GM23338 (cell line): ENCODE data around the gene SLC25A11. TPM values are rescaled to one million over a fixed set of nuclear protein-coding genes. Genes with fewer than 3 reads are reported as not detected.

ENCODE experiments used
- ATAC-seq: fragments of 200-7000 bp; cut with Tn5 transposase; 3 replicates; pipeline ENCODE4 v1.9.1; 2020
- DNase-seq: peaks from one replicate; pipeline ENCODE4 v3.0.0-alpha.2; 2015; ENCODE audit warnings: low spot score
- H2AFZ ChIP-seq: fragments of 200-600 bp; sonication (generic); 2 replicates; pipeline ENCODE4 v1.8.0; 2016; ENCODE audit warnings: antibody characterized with exemption, mild to moderate bottlenecking, moderate library complexity
- H3F3A ChIP-seq: fragments of 200-600 bp; sonication (generic); replicated peaks from 2 replicates; pipeline ENCODE4 v1.8.0; 2017; ENCODE audit warnings: antibody characterized with exemption, mixed run types, low read depth
- H3K27ac ChIP-seq: fragments of 200-600 bp; sonication (generic); 2 replicates; pipeline ENCODE4 v1.6.1; 2016; ENCODE audit warnings: low read depth
- H3K27me3 ChIP-seq: fragments of 200-600 bp; sonication (generic); 2 replicates; pipeline ENCODE4 v1.8.0; 2016; ENCODE audit warnings: mild to moderate bottlenecking, mixed run types, moderate library complexity; ENCODE audit not compliant: insufficient read depth
- H3K36me3 ChIP-seq: fragments of 200-600 bp; sonication (generic); 2 replicates; pipeline ENCODE4 v1.8.0; 2016; ENCODE audit warnings: mild to moderate bottlenecking; ENCODE audit not compliant: insufficient read depth
- H3K4me1 ChIP-seq: fragments of 200-600 bp; sonication (generic); 2 replicates; pipeline ENCODE4 v1.8.0; 2016; ENCODE audit warnings: mild to moderate bottlenecking, moderate library complexity; ENCODE audit not compliant: insufficient read depth
- H3K4me2 ChIP-seq: fragments of 200-600 bp; sonication (generic); 2 replicates; pipeline ENCODE4 v1.7.1; 2017; ENCODE audit warnings: mixed run types
- H3K4me3 ChIP-seq: fragments of 200-600 bp; sonication (generic); 2 replicates; pipeline ENCODE4 v1.6.1; 2016; ENCODE audit warnings: mixed run types
- H3K79me2 ChIP-seq: fragments of 200-600 bp; sonication (generic); replicated peaks from 2 replicates; pipeline ENCODE4 v1.8.0; 2017; ENCODE audit warnings: mild to moderate bottlenecking; ENCODE audit not compliant: insufficient read depth
- H3K9me2 ChIP-seq: fragments of 200-600 bp; sonication (generic); 2 replicates; pipeline ENCODE4 v1.8.0; 2017; ENCODE audit not compliant: insufficient read depth
- H4K20me1 ChIP-seq: fragments of 200-600 bp; sonication (generic); replicated peaks from 2 replicates; pipeline ENCODE4 v1.8.0; 2017; ENCODE audit warnings: mild to moderate bottlenecking; ENCODE audit not compliant: insufficient read depth
- H3K27ac Mint-ChIP-seq: 2 replicates; pipeline ENCODE4 v1.8.0; 2020; ENCODE audit warnings: inconsistent platforms, mild to moderate bottlenecking, moderate library complexity, mixed read lengths
- H3K27me3 Mint-ChIP-seq: 3 replicates; pipeline ENCODE4 v1.8.0; 2022; ENCODE audit warnings: low read depth, mild to moderate bottlenecking, moderate library complexity, mixed read lengths, inconsistent platforms; ENCODE audit not compliant: insufficient read depth, poor library complexity
- H3K36me3 Mint-ChIP-seq: 3 replicates; pipeline ENCODE4 v1.8.0; 2021; ENCODE audit warnings: low read depth, mild to moderate bottlenecking, inconsistent platforms, moderate library complexity, mixed read lengths
- H3K4me1 Mint-ChIP-seq: 3 replicates; pipeline ENCODE4 v1.8.0; 2020; ENCODE audit warnings: mild to moderate bottlenecking, inconsistent platforms, mixed read lengths
- H3K4me3 Mint-ChIP-seq: 3 replicates; pipeline ENCODE4 v1.8.0; 2021; ENCODE audit warnings: moderate library complexity, mild to moderate bottlenecking, inconsistent platforms, mixed read lengths
- H3K9me3 Mint-ChIP-seq: 3 replicates; pipeline ENCODE4 v1.8.0; 2020; ENCODE audit warnings: moderate library complexity, mild to moderate bottlenecking, inconsistent platforms, mixed read lengths
- CREB1 ChIP-seq: fragments of 250-450 bp; sonication (Bioruptor Pico); IDR thresholded peaks from 2 replicates; pipeline ENCODE4 v1.5.0; 2020; ENCODE audit warnings: low read depth, mild to moderate bottlenecking, moderate library complexity
- EZH2 ChIP-seq: fragments of 200-600 bp; sonication (generic); IDR thresholded peaks from one replicate; pipeline ENCODE4 v1.8.0; 2017; ENCODE audit warnings: antibody characterized with exemption, mild to moderate bottlenecking, low read depth; ENCODE audit not compliant: unreplicated experiment
- EZH2phosphoT487 ChIP-seq: fragments of 200-600 bp; sonication (generic); IDR thresholded peaks from one replicate; pipeline ENCODE4 v1.8.1; 2018; ENCODE audit warnings: antibody characterized with exemption; ENCODE audit not compliant: unreplicated experiment
- JUNB ChIP-seq: IDR thresholded peaks from one replicate; pipeline ENCODE4 v1.6.1; 2016; ENCODE audit warnings: antibody characterized with exemption; ENCODE audit not compliant: unreplicated experiment
- NANOG ChIP-seq: IDR thresholded peaks from 2 replicates; pipeline ENCODE4 v1.6.1; 2016; ENCODE audit warnings: antibody characterized with exemption, borderline replicate concordance
- POLR2AphosphoS5 ChIP-seq: IDR thresholded peaks from 2 replicates; pipeline ENCODE4 v1.6.1; 2016; ENCODE audit warnings: antibody characterized with exemption, low read depth
- STAT1 ChIP-seq: IDR thresholded peaks from one replicate; pipeline ENCODE4 v1.6.1; 2016; ENCODE audit warnings: antibody characterized with exemption; ENCODE audit not compliant: unreplicated experiment
- ZNF114 ChIP-seq: fragments of 250-450 bp; sonication (Bioruptor Pico); IDR thresholded peaks from 2 replicates; pipeline ENCODE4 v1.5.0; 2020; ENCODE audit warnings: mild to moderate bottlenecking, moderate library complexity
- ZNF331 ChIP-seq: fragments of 250-450 bp; sonication (Bioruptor Pico); IDR thresholded peaks from 2 replicates; pipeline ENCODE4 v1.5.0; 2020; ENCODE audit warnings: low read depth, mild to moderate bottlenecking, moderate library complexity
- polyA plus RNA-seq: library from polyadenylated mRNA; unstranded; fragments of >200 nt; fragmentation: Nextera tagmentation; extraction: Ambion mirVana; gene quantifications from 2 replicates; pipeline ENCODE4 v1.2.1, GENCODE V29; 2016
- total RNA-seq: library from RNA; depleted of rRNA; stranded (reverse); fragments of >200 nt; shearing (Covaris generic); gene quantifications from 2 replicates; pipeline ENCODE4 v1.2.3, GENCODE V29; 2014
- TF ChIP-seq, protein P1 (sequence below): fragments of 250-450 bp; sonication (Bioruptor Pico); IDR thresholded peaks from 2 replicates; pipeline ENCODE4 v1.5.0; 2020; ENCODE audit warnings: mild to moderate bottlenecking, moderate library complexity
- TF ChIP-seq, protein P2 (sequence below): IDR thresholded peaks from 2 replicates; pipeline ENCODE4 v1.6.1; 2016; ENCODE audit warnings: antibody characterized with exemption
- TF ChIP-seq, protein P3 (sequence below), 2 experiments: fragments of 200-600 bp in 1 of 2; sonication (generic) in 1 of 2; conservative IDR thresholded peaks; 2 replicates each; pipeline versions ENCODE4 v1.5.1 to v1.6.1; 2016 to 2017; ENCODE audit warnings: antibody characterized with exemption in 2 of 2, low read depth in 2 of 2, mild to moderate bottlenecking in 2 of 2, moderate library complexity in 1 of 2
- TF ChIP-seq, protein P4 (sequence below): IDR thresholded peaks from one replicate; pipeline ENCODE4 v1.6.1; 2018; ENCODE audit warnings: antibody characterized with exemption; ENCODE audit not compliant: unreplicated experiment

Gene SLC25A11
- total and polyA plus RNA-seq, 2 experiments from 2014 or later, result 37.8 to 73.6 TPM

DNA sequence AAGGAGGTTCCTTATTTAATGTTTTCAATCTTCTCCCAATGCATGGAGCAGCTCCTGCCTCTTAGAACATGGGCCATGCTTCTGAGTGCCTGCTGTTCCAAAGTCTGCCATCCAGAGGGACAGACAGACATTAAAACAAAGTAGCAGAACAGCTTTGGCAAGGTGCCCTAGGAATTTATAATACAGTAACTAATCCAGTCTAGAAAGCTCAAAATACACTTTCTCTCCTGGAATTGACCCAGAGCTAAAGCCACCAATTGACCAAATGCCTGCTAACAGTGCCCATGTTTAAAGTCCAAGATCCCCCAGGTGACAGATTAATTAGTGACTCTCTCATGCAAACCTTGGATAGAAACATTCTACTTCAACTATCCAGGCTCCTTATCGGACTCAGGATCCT, 25.9 kb downstream of the SLC25A11 start:
- Mint-ChIP-seq H3K4me3 (no peak overlapping the region), H3K27me3 (peaks cover 8% of the 10 kb centered on the region), H3K4me1 (no peaks in the 10 kb centered on the region; the same call in 2 of the 3 replicates), H3K27ac (no peak overlapping the region), H3K9me3 (no peaks in the 10 kb centered on the region), H3K36me3 (no peaks in the 10 kb centered on the region)
- ATAC-seq (no peak), DNase-seq (no peak)
- Histone ChIP-seq H3K27me3 (no peaks in the 10 kb centered on the region), H3K36me3 (no peaks in the 10 kb centered on the region), H3K4me3 (no peak overlapping the region), H3K4me2 (no peak overlapping the region), H3K4me1 (peaks cover 7% of the 10 kb centered on the region), H2AFZ (no peak overlapping the region), H3K9me2 (no peaks in the 10 kb centered on the region), H4K20me1 (no peaks in the 10 kb centered on the region), H3K27ac (no peak overlapping the region), H3F3A (no peaks in the 10 kb centered on the region), H3K79me2 (no peaks in the 10 kb centered on the region)
- TF ChIP-seq, protein P1, sequence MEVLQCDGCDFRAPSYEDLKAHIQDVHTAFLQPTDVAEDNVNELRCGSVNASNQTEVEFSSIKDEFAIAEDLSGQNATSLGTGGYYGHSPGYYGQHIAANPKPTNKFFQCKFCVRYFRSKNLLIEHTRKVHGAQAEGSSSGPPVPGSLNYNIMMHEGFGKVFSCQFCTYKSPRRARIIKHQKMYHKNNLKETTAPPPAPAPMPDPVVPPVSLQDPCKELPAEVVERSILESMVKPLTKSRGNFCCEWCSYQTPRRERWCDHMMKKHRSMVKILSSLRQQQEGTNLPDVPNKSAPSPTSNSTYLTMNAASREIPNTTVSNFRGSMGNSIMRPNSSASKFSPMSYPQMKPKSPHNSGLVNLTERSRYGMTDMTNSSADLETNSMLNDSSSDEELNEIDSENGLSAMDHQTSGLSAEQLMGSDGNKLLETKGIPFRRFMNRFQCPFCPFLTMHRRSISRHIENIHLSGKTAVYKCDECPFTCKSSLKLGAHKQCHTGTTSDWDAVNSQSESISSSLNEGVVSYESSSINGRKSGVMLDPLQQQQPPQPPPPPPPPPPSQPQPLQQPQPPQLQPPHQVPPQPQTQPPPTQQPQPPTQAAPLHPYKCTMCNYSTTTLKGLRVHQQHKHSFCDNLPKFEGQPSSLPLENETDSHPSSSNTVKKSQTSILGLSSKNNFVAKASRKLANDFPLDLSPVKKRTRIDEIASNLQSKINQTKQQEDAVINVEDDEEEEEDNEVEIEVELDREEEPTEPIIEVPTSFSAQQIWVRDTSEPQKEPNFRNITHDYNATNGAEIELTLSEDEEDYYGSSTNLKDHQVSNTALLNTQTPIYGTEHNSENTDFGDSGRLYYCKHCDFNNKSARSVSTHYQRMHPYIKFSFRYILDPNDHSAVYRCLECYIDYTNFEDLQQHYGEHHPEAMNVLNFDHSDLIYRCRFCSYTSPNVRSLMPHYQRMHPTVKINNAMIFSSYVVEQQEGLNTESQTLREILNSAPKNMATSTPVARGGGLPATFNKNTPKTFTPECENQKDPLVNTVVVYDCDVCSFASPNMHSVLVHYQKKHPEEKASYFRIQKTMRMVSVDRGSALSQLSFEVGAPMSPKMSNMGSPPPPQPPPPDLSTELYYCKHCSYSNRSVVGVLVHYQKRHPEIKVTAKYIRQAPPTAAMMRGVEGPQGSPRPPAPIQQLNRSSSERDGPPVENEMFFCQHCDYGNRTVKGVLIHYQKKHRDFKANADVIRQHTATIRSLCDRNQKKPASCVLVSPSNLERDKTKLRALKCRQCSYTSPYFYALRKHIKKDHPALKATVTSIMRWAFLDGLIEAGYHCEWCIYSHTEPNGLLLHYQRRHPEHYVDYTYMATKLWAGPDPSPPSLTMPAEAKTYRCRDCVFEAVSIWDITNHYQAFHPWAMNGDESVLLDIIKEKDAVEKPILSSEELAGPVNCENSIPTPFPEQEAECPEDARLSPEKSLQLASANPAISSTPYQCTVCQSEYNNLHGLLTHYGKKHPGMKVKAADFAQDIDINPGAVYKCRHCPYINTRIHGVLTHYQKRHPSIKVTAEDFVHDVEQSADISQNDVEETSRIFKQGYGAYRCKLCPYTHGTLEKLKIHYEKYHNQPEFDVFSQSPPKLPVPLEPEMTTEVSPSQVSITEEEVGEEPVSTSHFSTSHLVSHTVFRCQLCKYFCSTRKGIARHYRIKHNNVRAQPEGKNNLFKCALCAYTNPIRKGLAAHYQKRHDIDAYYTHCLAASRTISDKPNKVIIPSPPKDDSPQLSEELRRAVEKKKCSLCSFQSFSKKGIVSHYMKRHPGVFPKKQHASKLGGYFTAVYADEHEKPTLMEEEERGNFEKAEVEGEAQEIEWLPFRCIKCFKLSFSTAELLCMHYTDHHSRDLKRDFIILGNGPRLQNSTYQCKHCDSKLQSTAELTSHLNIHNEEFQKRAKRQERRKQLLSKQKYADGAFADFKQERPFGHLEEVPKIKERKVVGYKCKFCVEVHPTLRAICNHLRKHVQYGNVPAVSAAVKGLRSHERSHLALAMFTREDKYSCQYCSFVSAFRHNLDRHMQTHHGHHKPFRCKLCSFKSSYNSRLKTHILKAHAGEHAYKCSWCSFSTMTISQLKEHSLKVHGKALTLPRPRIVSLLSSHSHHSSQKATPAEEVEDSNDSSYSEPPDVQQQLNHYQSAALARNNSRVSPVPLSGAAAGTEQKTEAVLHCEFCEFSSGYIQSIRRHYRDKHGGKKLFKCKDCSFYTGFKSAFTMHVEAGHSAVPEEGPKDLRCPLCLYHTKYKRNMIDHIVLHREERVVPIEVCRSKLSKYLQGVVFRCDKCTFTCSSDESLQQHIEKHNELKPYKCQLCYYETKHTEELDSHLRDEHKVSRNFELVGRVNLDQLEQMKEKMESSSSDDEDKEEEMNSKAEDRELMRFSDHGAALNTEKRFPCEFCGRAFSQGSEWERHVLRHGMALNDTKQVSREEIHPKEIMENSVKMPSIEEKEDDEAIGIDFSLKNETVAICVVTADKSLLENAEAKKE (CRISPR knock-in tag), result no peak
- TF ChIP-seq NANOG (no peak), ZNF114 (CRISPR knock-in tag) (no peak), STAT1 (no peak), ZNF331 (CRISPR knock-in tag) (no peak), JUNB (no peak), POLR2AphosphoS5 (no peak), EZH2 (no peak), CREB1 (CRISPR knock-in tag) (no peak), EZH2phosphoT487 (no peak)
- TF ChIP-seq, protein P2, sequence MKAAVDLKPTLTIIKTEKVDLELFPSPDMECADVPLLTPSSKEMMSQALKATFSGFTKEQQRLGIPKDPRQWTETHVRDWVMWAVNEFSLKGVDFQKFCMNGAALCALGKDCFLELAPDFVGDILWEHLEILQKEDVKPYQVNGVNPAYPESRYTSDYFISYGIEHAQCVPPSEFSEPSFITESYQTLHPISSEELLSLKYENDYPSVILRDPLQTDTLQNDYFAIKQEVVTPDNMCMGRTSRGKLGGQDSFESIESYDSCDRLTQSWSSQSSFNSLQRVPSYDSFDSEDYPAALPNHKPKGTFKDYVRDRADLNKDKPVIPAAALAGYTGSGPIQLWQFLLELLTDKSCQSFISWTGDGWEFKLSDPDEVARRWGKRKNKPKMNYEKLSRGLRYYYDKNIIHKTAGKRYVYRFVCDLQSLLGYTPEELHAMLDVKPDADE, result no peak
- TF ChIP-seq, protein P3, sequence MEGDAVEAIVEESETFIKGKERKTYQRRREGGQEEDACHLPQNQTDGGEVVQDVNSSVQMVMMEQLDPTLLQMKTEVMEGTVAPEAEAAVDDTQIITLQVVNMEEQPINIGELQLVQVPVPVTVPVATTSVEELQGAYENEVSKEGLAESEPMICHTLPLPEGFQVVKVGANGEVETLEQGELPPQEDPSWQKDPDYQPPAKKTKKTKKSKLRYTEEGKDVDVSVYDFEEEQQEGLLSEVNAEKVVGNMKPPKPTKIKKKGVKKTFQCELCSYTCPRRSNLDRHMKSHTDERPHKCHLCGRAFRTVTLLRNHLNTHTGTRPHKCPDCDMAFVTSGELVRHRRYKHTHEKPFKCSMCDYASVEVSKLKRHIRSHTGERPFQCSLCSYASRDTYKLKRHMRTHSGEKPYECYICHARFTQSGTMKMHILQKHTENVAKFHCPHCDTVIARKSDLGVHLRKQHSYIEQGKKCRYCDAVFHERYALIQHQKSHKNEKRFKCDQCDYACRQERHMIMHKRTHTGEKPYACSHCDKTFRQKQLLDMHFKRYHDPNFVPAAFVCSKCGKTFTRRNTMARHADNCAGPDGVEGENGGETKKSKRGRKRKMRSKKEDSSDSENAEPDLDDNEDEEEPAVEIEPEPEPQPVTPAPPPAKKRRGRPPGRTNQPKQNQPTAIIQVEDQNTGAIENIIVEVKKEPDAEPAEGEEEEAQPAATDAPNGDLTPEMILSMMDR (conservative IDR thresholded peaks at IDR 0.05; ENCODE audit: low read depth in 2 of 2), result no peak
- TF ChIP-seq, protein P4, sequence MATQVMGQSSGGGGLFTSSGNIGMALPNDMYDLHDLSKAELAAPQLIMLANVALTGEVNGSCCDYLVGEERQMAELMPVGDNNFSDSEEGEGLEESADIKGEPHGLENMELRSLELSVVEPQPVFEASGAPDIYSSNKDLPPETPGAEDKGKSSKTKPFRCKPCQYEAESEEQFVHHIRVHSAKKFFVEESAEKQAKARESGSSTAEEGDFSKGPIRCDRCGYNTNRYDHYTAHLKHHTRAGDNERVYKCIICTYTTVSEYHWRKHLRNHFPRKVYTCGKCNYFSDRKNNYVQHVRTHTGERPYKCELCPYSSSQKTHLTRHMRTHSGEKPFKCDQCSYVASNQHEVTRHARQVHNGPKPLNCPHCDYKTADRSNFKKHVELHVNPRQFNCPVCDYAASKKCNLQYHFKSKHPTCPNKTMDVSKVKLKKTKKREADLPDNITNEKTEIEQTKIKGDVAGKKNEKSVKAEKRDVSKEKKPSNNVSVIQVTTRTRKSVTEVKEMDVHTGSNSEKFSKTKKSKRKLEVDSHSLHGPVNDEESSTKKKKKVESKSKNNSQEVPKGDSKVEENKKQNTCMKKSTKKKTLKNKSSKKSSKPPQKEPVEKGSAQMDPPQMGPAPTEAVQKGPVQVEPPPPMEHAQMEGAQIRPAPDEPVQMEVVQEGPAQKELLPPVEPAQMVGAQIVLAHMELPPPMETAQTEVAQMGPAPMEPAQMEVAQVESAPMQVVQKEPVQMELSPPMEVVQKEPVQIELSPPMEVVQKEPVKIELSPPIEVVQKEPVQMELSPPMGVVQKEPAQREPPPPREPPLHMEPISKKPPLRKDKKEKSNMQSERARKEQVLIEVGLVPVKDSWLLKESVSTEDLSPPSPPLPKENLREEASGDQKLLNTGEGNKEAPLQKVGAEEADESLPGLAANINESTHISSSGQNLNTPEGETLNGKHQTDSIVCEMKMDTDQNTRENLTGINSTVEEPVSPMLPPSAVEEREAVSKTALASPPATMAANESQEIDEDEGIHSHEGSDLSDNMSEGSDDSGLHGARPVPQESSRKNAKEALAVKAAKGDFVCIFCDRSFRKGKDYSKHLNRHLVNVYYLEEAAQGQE, result no peak
